ENCODE results near the gene NMNAT1. TPM values are rescaled to one million over a fixed set of nuclear protein-coding genes. Genes with fewer than 3 reads are reported as not detected.

NMNAT1 gene
- total and polyA plus RNA-seq, 2 donors (not counting 1 experiment from before 2014, with no cell fraction given), result 11.5 to 17.2 TPM

DNA sequence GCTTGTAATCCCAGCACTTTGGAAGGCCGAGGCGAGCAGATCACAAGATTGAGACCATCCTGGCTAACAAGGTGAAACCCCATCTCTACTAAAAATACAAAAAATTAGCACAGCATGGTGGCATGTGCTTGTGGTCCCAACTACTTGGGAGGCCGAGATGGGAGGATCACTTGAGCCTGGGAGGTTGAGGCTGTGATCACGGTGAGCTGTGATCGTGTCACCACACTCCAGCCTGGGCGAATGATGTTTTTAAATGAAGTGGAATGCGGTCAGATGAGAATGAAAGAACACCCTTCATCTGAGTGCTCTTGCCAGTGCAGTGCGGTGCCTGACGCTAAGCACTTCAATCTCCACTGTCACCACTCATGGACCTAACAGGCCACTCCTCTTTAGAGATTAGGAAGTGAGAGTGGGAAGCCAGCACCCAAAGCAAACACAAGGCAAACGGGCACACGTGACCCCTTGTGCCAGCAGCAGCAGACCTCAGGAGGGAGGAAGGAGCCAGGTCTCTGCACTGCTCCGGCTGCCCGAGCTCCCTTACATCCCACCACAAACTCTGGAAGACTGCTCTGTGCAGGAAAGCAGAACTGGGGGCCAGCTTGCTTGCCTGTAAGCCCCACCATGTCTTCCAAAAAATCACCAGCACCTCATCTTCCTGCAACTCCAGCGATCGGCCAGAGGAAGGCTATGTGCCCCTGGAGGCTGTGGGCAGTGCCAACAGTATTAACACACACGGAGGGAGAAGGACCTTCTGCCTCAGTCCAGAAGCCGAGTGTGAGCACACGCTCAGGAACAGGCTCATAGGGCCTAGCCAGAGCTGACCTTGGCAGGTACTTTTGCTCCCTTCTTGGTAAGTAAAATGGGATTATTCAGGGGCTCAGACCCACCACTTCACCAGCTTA is 42.9 kb upstream of the NMNAT1 start:
- H3K4me3 ChIP-seq (replicated peaks in 1 of 4; ENCODE audit: control extremely low read depth in 1 of 4, insufficient read depth in 1 of 4, low read depth in 3 of 4, low read length in 4 of 4), result no peak overlapping the region
- peak in 1 of 2 donors; percentile 29 for DNase-seq (ENCODE audit: low read depth in 2 of 2)
- no peak for TF ChIP-seq EZH2 (IDR thresholded peaks at IDR 0.05; ENCODE audit: low read length, missing control alignments)
- TF ChIP-seq, protein P1, sequence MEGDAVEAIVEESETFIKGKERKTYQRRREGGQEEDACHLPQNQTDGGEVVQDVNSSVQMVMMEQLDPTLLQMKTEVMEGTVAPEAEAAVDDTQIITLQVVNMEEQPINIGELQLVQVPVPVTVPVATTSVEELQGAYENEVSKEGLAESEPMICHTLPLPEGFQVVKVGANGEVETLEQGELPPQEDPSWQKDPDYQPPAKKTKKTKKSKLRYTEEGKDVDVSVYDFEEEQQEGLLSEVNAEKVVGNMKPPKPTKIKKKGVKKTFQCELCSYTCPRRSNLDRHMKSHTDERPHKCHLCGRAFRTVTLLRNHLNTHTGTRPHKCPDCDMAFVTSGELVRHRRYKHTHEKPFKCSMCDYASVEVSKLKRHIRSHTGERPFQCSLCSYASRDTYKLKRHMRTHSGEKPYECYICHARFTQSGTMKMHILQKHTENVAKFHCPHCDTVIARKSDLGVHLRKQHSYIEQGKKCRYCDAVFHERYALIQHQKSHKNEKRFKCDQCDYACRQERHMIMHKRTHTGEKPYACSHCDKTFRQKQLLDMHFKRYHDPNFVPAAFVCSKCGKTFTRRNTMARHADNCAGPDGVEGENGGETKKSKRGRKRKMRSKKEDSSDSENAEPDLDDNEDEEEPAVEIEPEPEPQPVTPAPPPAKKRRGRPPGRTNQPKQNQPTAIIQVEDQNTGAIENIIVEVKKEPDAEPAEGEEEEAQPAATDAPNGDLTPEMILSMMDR (conservative IDR thresholded peaks at IDR 0.05 in 1 of 2, IDR thresholded peaks at IDR 0.05 in 1 of 2; ENCODE audit: low read depth in 1 of 2, low read length in 2 of 2), result no peak
- no peak overlapping the region for H3K27ac ChIP-seq (ENCODE audit: insufficient read depth, low read length)
- H3K36me3 ChIP-seq (ENCODE audit: control insufficient read depth, insufficient read depth, low read length), result no peaks in the 10 kb centered on the region
- H3K4me2 ChIP-seq (ENCODE audit: extremely low read depth, insufficient read depth, low read length), result no peak overlapping the region
- no peaks in the 10 kb centered on the region for H3K9me3 ChIP-seq (ENCODE audit: control insufficient read depth, insufficient read depth, low read depth, low read length)
- no peaks in the 10 kb centered on the region for H3K79me2 ChIP-seq (ENCODE audit: control insufficient read depth, insufficient read depth, low read length)
- no peak overlapping the region for H2AFZ ChIP-seq (ENCODE audit: low read length)
- H4K20me1 ChIP-seq (ENCODE audit: control insufficient read depth, extremely low read depth, insufficient read depth, low read length), result no peaks in the 10 kb centered on the region
- H3K4me1 ChIP-seq (ENCODE audit: control insufficient read depth, extremely low read depth, insufficient read depth, low read length), result no peaks in the 10 kb centered on the region
- no peak overlapping the region for H3K9ac ChIP-seq (ENCODE audit: insufficient read depth, low read length)
- H3K27me3 ChIP-seq (ENCODE audit: control insufficient read depth, insufficient read depth, low read length), result no peaks in the 10 kb centered on the region

DNA sequence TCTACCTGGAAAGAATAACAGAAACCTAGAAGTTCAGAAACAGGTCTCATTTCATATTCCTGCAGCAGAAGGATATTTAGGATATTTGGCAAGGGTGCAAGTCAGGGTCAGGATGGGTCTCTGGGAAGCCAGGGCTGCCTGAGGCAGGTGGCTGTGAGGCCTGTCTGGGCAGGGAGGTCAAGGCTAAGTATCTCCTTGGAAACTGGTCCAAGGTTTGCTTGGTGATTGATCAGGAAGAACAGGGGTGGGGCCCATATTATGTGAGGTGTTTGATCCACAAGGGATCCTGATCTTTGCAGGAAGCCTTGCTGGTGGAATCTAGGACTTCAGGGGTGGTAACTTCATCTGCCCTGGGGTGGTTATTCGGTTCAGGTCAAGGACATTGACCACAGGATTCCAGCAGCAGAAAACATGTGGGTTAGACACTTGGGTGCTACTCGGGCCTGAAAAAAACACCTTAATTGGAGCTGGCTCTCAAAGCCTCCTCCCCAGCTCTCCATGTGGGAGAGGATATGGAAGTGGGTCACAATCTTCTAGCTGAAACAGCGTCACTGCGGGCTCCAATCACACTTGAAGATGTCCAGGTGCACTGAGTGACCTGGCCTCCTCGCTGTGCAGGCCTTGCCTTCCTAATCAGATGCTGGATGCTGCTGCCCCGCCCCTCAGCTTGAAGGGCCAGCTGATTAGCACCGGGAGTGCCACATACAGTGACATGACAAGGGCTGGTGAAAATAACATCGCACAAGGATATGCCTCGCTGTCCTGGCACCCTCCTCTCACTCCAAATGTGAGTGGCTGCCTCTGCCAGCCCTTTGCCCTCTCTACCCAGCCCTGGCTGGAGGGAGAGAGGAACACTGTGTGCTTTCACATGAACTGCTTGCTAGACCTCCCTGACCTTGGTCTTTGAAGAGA is 41.9 kb upstream of the NMNAT1 start:
- no peak overlapping the region for H3K4me2 ChIP-seq (ENCODE audit: extremely low read depth, insufficient read depth, low read length)
- no peaks in the 10 kb centered on the region for H3K9me3 ChIP-seq (ENCODE audit: control insufficient read depth, insufficient read depth, low read depth, low read length)
- no peak for TF ChIP-seq EZH2 (IDR thresholded peaks at IDR 0.05; ENCODE audit: low read length, missing control alignments)
- TF ChIP-seq, protein P1 (conservative IDR thresholded peaks at IDR 0.05 in 1 of 2, IDR thresholded peaks at IDR 0.05 in 1 of 2; ENCODE audit: low read depth in 1 of 2, low read length in 2 of 2), result no peak
- no peak overlapping the region for H3K9ac ChIP-seq (ENCODE audit: insufficient read depth, low read length)
- no peak overlapping the region for H3K4me3 ChIP-seq (replicated peaks in 1 of 4; ENCODE audit: control extremely low read depth in 1 of 4, insufficient read depth in 1 of 4, low read depth in 3 of 4, low read length in 4 of 4)
- no peaks in the 10 kb centered on the region for H3K4me1 ChIP-seq (ENCODE audit: control insufficient read depth, extremely low read depth, insufficient read depth, low read length)
- no peak overlapping the region for H2AFZ ChIP-seq (ENCODE audit: low read length)
- H4K20me1 ChIP-seq (ENCODE audit: control insufficient read depth, extremely low read depth, insufficient read depth, low read length), result no peaks in the 10 kb centered on the region
- no peaks in the 10 kb centered on the region for H3K36me3 ChIP-seq (ENCODE audit: control insufficient read depth, insufficient read depth, low read length)
- no peaks in the 10 kb centered on the region for H3K79me2 ChIP-seq (ENCODE audit: control insufficient read depth, insufficient read depth, low read length)
- no peaks in the 10 kb centered on the region for H3K27me3 ChIP-seq (ENCODE audit: control insufficient read depth, insufficient read depth, low read length)
- no peak overlapping the region for H3K27ac ChIP-seq (ENCODE audit: insufficient read depth, low read length)
- DNase-seq (ENCODE audit: low read depth in 2 of 2), result no peak

DNA sequence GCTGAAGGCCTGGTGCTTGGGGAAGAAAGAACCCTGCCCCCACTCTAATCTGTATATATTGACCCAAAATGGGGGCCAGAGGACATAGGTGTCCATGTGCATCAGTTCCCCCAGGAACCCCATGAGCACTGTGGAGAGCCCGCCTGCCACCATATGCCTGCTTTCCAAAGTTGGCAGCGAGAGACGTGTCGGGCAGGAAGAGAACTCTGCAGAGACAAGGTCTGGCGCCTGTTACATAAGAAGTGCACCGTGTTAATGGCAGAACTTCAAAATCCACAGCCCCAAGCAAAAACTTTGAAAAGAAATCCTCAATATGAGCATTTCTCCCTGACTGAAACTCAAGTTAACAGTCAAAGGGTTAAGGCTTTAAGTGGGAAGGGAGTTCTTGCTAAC is 41.2 kb upstream of the NMNAT1 start:
- H3K4me1 ChIP-seq (ENCODE audit: control insufficient read depth, extremely low read depth, insufficient read depth, low read length), result no peaks in the 10 kb centered on the region
- TF ChIP-seq, protein P1 (conservative IDR thresholded peaks at IDR 0.05 in 1 of 2, IDR thresholded peaks at IDR 0.05 in 1 of 2; ENCODE audit: low read depth in 1 of 2, low read length in 2 of 2), result no peak
- TF ChIP-seq EZH2 (IDR thresholded peaks at IDR 0.05; ENCODE audit: low read length, missing control alignments), result no peak
- H3K4me3 ChIP-seq (replicated peaks in 1 of 4; ENCODE audit: control extremely low read depth in 1 of 4, insufficient read depth in 1 of 4, low read depth in 3 of 4, low read length in 4 of 4), result no peak overlapping the region
- no peak overlapping the region for H2AFZ ChIP-seq (ENCODE audit: low read length)
- no peaks in the 10 kb centered on the region for H3K9me3 ChIP-seq (ENCODE audit: control insufficient read depth, insufficient read depth, low read depth, low read length)
- no peak overlapping the region for H3K27ac ChIP-seq (ENCODE audit: insufficient read depth, low read length)
- no peaks in the 10 kb centered on the region for H3K27me3 ChIP-seq (ENCODE audit: control insufficient read depth, insufficient read depth, low read length)
- no peaks in the 10 kb centered on the region for H4K20me1 ChIP-seq (ENCODE audit: control insufficient read depth, extremely low read depth, insufficient read depth, low read length)
- H3K36me3 ChIP-seq (ENCODE audit: control insufficient read depth, insufficient read depth, low read length), result no peaks in the 10 kb centered on the region
- DNase-seq (ENCODE audit: low read depth in 2 of 2), result no peak
- H3K9ac ChIP-seq (ENCODE audit: insufficient read depth, low read length), result no peak overlapping the region
- H3K79me2 ChIP-seq (ENCODE audit: control insufficient read depth, insufficient read depth, low read length), result no peaks in the 10 kb centered on the region
- H3K4me2 ChIP-seq (ENCODE audit: extremely low read depth, insufficient read depth, low read length), result no peak overlapping the region

Data from fibroblast of lung (primary cell).